ENCODE measurements around the gene CTNNBL1. TPM values are rescaled to one million over a fixed set of nuclear protein-coding genes. Genes with fewer than 3 reads are reported as not detected.

CTNNBL1 gene
- total and polyA plus RNA-seq, 2 donors (not counting 3 experiments of a cell fraction or from before 2014, with no cell fraction given) = 20.8 to 60.2 TPM

DNA sequence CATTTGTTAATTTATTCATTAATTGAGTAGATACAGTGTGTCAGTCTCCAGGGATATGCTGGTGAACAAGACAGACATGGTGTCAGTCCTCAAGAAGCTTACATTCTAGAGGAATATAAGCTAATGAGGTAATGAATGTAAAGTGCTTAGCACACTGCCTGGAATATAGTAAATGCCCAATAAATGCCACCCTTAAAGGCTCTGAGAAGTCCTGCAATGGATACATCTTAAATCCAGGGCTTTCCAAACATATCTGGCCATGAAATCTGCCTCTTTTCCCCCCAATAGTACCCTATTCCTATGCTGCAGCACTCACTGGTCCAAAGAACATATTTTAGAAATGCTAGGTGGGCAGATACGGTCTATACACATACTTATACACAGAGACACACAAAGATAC, 49.2 kb upstream of the CTNNBL1 start:
- ChIA-PET CTCF (no interaction called here), POLR2A (no interaction called here)
- FAIRE-seq (no peak), DNase-seq (ENCODE audit: low read depth, low spot score) (no peak)
- Histone ChIP-seq H3K4me2 (ENCODE audit: insufficient read depth, low read length) (no peak overlapping the region), H3K9me1 (replicated peaks; ENCODE audit: control insufficient read depth, extremely low read depth, insufficient read depth, low read length) (no peaks in the 10 kb centered on the region), H4K20me1 (replicated peaks; ENCODE audit: control insufficient read depth, extremely low read depth, insufficient read depth, low read length) (no peaks in the 10 kb centered on the region), H2AFZ (ENCODE audit: low read depth, low read length) (no peak overlapping the region), H3K36me3 (ENCODE audit: control insufficient read depth in 2 of 2, extremely low read depth in 1 of 2, insufficient read depth in 2 of 2, low read length in 2 of 2) (no peaks in the 10 kb centered on the region), H3K27me3 (ENCODE audit: control insufficient read depth in 2 of 2, insufficient read depth in 2 of 2, low read length in 2 of 2) (peaks cover 15 to 29% of the 10 kb centered on the region in 2 experiments), H3K9ac (replicated peaks; ENCODE audit: extremely low read depth, insufficient read depth, low read length) (no peak overlapping the region), H3K27ac (ENCODE audit: insufficient read depth, low read depth, low read length) (no peak overlapping the region), H3K4me1 (ENCODE audit: control insufficient read depth, extremely low read depth, insufficient read depth, low read length) (no peaks in the 10 kb centered on the region), H3K79me2 (ENCODE audit: control insufficient read depth, insufficient read depth, low read length) (no peaks in the 10 kb centered on the region), H3K4me3 (replicated peaks in 1 of 3; ENCODE audit: insufficient read depth in 1 of 3, low read depth in 1 of 3, low read length in 3 of 3) (no peak overlapping the region), H3K9me3 (replicated peaks; ENCODE audit: control insufficient read depth, insufficient read depth, low read length) (no peaks in the 10 kb centered on the region)
- no TSS peak for BruUV-seq (replicated peaks)
- dilution Hi-C loops (cut with MboI; ENCODE audit: extremely low pct_ligation_motif_present, low sequenced_read_pairs) = no loop called here
- TF ChIP-seq JUN (IDR thresholded peaks at IDR 0.05; ENCODE audit: borderline replicate concordance, insufficient read depth, insufficient read length, low read depth) (no peak), FOS (IDR thresholded peaks at IDR 0.05; ENCODE audit: borderline replicate concordance, insufficient read depth, low read length) (no peak), GATA2 (IDR thresholded peaks at IDR 0.05; ENCODE audit: insufficient read depth, insufficient read length, low read depth, low read length) (no peak), MYC (IDR thresholded peaks at IDR 0.05; ENCODE audit: low read depth, low read length) (no peak)
- TF ChIP-seq, protein P1, sequence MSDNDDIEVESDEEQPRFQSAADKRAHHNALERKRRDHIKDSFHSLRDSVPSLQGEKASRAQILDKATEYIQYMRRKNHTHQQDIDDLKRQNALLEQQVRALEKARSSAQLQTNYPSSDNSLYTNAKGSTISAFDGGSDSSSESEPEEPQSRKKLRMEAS (IDR thresholded peaks at IDR 0.05; ENCODE audit: insufficient read depth, insufficient read length) = no peak
- TF ChIP-seq, protein P2, sequence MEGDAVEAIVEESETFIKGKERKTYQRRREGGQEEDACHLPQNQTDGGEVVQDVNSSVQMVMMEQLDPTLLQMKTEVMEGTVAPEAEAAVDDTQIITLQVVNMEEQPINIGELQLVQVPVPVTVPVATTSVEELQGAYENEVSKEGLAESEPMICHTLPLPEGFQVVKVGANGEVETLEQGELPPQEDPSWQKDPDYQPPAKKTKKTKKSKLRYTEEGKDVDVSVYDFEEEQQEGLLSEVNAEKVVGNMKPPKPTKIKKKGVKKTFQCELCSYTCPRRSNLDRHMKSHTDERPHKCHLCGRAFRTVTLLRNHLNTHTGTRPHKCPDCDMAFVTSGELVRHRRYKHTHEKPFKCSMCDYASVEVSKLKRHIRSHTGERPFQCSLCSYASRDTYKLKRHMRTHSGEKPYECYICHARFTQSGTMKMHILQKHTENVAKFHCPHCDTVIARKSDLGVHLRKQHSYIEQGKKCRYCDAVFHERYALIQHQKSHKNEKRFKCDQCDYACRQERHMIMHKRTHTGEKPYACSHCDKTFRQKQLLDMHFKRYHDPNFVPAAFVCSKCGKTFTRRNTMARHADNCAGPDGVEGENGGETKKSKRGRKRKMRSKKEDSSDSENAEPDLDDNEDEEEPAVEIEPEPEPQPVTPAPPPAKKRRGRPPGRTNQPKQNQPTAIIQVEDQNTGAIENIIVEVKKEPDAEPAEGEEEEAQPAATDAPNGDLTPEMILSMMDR (IDR thresholded peaks at IDR 0.05; ENCODE audit: extremely low read depth in 1 of 2, insufficient read depth in 1 of 2, low read depth in 1 of 2, low read length in 2 of 2) = no peak
- intact Hi-C loops (cut with micrococcal nuclease) = no loop called here
